ENCODE results near the gene HCN1. TPM values are rescaled to one million over a fixed set of nuclear protein-coding genes. Genes with fewer than 3 reads are reported as not detected.
"Not testable (repeated sequence)": the region's sequence is repeated elsewhere in the genome, so short reads cannot be mapped to it uniquely, and the experiment has no call there.

HCN1 gene
- total RNA-seq, 2 donors from 2014 or later: 4.4 to 5.5 TPM

DNA sequence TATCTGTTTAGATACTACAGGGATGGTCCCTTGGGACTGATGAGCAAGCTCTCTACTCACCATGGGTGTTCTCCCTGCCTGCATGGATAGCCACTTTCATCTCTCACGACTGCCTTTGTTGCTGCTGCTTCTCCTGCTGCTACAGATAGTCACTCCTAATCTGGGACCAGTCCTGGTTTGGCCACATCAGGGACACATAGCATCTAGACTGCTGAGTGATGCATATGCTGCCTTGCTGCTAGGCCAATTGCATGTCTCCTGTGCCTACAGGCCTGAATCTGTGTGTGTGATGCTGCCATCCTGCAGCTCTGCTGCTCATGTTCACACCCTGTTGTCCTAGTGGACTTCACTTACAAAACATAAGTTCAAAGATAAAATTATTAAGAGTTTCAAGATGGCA, 297.1 kb downstream of the HCN1 start:
- DNase-seq (ENCODE audit: low spot score): no peak
- no peaks in the 10 kb centered on the region for H3K36me3 ChIP-seq
- no peaks in the 10 kb centered on the region for H3K4me1 ChIP-seq
- H3K27me3 ChIP-seq: no peaks in the 10 kb centered on the region
- TF ChIP-seq, protein P1, sequence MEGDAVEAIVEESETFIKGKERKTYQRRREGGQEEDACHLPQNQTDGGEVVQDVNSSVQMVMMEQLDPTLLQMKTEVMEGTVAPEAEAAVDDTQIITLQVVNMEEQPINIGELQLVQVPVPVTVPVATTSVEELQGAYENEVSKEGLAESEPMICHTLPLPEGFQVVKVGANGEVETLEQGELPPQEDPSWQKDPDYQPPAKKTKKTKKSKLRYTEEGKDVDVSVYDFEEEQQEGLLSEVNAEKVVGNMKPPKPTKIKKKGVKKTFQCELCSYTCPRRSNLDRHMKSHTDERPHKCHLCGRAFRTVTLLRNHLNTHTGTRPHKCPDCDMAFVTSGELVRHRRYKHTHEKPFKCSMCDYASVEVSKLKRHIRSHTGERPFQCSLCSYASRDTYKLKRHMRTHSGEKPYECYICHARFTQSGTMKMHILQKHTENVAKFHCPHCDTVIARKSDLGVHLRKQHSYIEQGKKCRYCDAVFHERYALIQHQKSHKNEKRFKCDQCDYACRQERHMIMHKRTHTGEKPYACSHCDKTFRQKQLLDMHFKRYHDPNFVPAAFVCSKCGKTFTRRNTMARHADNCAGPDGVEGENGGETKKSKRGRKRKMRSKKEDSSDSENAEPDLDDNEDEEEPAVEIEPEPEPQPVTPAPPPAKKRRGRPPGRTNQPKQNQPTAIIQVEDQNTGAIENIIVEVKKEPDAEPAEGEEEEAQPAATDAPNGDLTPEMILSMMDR (IDR thresholded peaks at IDR 0.05): no peak
- H3K27ac ChIP-seq: no peak overlapping the region
- no peak overlapping the region for H3K4me3 ChIP-seq
- H3K9me3 ChIP-seq: no peaks in the 10 kb centered on the region

DNA sequence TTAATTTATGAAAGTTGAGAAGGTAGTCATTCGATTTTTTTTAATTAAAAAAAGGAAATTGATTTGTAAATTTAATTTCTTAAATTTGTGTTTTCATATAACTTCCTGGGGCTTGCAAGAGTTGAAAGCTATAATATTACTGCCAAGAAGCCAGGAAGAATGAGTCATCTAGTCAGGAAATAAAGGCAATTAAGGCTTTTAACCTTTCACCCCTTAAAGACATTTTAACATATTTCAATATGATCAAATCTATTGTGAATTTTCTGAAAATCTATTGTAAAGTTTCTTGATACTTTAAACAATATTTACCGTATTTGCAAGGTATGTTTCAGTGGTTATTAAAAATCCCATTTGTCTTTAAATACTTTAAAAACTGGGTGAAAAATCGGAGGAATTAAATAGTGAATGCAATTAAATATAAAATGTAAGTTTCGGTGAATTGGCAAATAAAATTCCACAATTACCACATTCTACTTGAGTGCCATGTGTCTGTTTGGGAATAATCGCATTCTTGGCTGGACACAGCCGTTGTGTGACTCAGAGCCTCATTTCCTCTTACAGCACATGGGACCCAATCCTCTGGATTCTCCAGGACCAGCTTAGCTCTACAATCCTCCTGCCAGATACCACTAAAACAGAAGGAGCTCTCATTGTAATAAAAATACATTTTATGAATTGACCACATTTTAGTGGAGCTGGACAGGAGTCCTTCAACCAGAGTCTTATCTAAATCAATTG, 310.7 kb downstream of the HCN1 start:
- Histone ChIP-seq H3K4me3 (no peak overlapping the region), H3K27ac (peak overlapping the region in 1 of 2 donors; percentile 19), H3K27me3 (no peaks in the 10 kb centered on the region), H3K36me3 (no peaks in the 10 kb centered on the region), H3K4me1 (no peaks in the 10 kb centered on the region), H3K9me3 (no peaks in the 10 kb centered on the region)
- TF ChIP-seq, protein P1 (IDR thresholded peaks at IDR 0.05): no peak
- DNase-seq (ENCODE audit: low spot score): no peak

DNA sequence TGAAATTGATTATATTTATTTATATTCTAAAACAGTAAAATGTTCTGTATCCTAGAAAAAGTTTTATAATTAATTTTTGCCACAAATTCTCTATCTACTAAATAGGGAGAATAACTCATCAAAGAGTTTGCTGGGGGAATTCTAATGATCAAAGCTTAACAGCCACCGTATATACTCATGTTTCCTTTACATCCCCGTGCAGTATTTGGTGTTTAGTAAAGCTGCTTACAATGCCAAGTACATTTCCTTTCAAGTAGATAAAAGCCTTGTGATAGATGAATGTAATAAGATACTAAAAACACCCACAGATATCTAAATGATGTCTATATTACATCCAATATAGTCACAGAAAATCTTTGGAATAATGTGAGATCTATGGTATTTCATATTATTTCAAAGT, 312.2 kb downstream of the HCN1 start:
- H3K36me3 ChIP-seq: no peaks in the 10 kb centered on the region
- no peak for DNase-seq (ENCODE audit: low spot score)
- no peak overlapping the region for H3K4me3 ChIP-seq
- H3K9me3 ChIP-seq: no peaks in the 10 kb centered on the region
- H3K27me3 ChIP-seq: no peaks in the 10 kb centered on the region
- TF ChIP-seq, protein P1 (IDR thresholded peaks at IDR 0.05): no peak
- no peaks in the 10 kb centered on the region for H3K4me1 ChIP-seq
- no peak overlapping the region for H3K27ac ChIP-seq

DNA sequence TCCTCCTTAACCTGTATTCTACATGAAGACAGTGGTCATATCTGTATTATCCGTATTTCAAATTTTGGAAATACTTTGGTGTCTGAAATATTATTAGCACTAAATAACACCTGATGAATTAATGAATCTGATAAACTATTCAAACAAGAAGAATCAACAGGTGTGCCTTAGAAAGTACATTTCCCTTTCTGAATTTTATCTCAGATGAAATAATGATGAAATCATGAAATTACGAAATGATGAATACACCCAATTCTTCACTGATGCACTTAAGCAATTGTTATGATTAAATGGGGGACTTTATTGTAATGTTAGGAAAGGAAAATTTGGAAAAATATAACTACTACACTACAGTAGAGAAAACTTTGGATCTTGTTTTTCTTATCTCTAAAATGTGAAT, 313.6 kb downstream of the HCN1 start:
- Histone ChIP-seq H3K27ac (no peak overlapping the region), H3K4me3 (no peak overlapping the region), H3K27me3 (no peaks in the 10 kb centered on the region), H3K36me3 (no peaks in the 10 kb centered on the region), H3K9me3 (no peaks in the 10 kb centered on the region), H3K4me1 (no peaks in the 10 kb centered on the region)
- TF ChIP-seq, protein P1 (IDR thresholded peaks at IDR 0.05): no peak
- DNase-seq (ENCODE audit: low spot score): no peak

DNA sequence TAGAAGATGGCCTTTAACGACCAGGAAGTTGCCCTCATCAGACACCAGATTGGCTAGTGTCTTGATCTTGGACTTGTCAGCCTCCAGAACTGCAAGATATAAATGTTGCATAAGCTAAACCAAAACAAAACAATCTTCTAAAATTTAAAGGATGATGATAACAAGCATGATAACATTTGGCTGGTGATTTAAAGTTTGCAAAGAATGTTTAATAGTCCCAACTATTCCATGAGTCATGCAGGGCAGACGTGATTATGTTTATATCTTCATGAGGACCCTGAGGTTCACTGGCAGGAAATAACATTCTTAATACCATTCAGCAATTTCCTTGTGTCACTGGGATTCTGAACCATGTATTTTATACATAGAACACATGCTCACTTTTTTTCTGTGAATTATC, 319.8 kb downstream of the HCN1 start:
- TF ChIP-seq, protein P1 (IDR thresholded peaks at IDR 0.05): no peak
- H3K9me3 ChIP-seq: no peaks in the 10 kb centered on the region
- no peaks in the 10 kb centered on the region for H3K27me3 ChIP-seq
- no peaks in the 10 kb centered on the region for H3K36me3 ChIP-seq
- H3K4me1 ChIP-seq: no peaks in the 10 kb centered on the region
- no peak for DNase-seq (ENCODE audit: low spot score)
- H3K27ac ChIP-seq: no peak overlapping the region
- no peak overlapping the region for H3K4me3 ChIP-seq

DNA sequence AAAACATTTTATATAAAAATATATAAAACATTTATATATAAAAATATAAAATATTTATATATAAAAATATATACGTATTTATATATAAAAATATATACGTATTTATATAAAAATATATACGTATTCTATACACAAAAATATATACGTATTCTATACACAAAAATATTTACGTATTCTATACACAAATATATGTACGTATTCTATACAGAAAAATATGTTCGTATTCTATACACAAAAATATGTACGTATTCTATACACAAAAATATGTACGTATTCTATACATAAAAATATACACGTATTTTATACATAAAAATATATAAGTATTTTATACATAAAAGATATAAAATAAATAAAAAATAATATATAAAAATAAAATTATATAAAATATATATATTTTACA, 323.6 kb downstream of the HCN1 start:
- Histone ChIP-seq H3K4me1 (no peaks in the 10 kb centered on the region), H3K27me3 (no peaks in the 10 kb centered on the region), H3K9me3 (no peaks in the 10 kb centered on the region), H3K27ac (no peak overlapping the region), H3K4me3 (no peak overlapping the region), H3K36me3 (no peaks in the 10 kb centered on the region)
- TF ChIP-seq, protein P1 (IDR thresholded peaks at IDR 0.05): no peak
- no peak for DNase-seq (ENCODE audit: low spot score)

DNA sequence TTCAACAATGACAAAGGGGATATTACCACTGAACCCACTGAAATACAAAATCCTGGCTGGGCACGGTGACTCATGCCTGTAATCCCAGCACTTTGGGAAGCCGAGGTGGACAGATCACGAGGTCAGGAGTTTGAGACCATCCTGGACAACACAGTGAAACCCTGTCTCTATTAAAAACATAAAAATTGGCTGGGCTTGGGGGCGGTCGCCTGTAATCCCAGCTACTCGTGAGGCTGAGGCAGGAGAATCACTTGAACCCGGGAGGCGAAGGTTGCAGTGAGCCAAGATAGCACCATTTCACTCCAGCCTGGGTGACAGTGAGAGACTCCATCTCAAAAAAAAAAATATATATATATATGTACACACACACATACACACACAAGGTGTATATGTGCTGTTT, 324.8 kb downstream of the HCN1 start:
- not testable (repeated sequence) for H3K4me1 ChIP-seq; H3K27me3 ChIP-seq; DNase-seq (ENCODE audit: low spot score); H3K9me3 ChIP-seq; H3K27ac ChIP-seq; H3K4me3 ChIP-seq; H3K36me3 ChIP-seq

Data from right atrium auricular region (tissue), 2 donors.